ENCODE data around the gene PINK1.
"Not testable (repeated sequence)": the region's sequence is repeated elsewhere in the genome, so short reads cannot be mapped to it uniquely, and the experiment has no call there.

The PINK1 gene

DNA sequence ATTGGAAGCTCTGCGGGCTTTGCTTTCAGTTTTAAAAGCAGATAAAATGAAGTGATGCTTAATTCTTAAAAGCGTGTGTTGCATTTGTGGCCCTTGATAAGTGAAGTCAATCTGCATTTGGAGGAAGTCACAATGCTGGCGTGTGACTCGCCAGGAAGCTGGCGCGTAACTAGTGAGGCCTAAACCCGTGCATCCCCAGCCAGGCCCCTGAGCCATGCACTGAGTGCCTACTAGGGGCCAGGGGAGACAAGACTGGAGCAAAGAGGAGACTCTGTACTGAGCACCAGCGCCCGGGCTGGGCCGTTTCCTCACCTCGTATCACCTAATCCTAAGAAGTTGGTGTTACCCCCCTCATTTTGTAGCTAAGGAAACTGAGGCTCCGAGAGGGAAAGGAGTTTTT is 32.5 kb downstream of the PINK1 start:
- no peak for TF ChIP-seq CTCF (conservative IDR thresholded peaks at IDR 0.05; ENCODE audit: low read depth, low read length)
- H3K4me3 ChIP-seq (ENCODE audit: low read length), result no peak overlapping the region
- DNase-seq (ENCODE audit: low read depth), result no peak

DNA sequence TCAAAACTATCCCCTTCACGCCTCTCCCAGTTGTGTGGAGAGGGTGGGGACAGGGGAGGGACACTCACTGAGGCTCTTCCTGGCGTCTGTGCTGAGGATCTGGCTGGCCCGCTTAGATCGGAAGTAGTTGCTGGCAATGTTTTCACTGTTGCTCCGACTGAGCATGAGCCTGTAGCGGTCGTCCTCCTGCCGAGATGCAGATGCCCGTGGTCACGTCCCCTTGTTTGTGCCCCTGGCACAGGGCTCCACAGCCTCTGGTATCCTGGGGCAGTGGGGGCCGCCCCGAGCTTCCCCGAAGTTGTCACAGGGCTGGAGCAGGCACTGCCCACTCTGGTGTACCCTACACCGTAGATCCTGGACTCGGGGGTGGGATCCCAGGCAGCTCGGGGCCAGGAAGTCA is 32.9 kb downstream of the PINK1 start:
- no peak for TF ChIP-seq CTCF (conservative IDR thresholded peaks at IDR 0.05; ENCODE audit: low read depth, low read length)
- no peak for DNase-seq (ENCODE audit: low read depth)
- no peak overlapping the region for H3K4me3 ChIP-seq (ENCODE audit: low read length)

DNA sequence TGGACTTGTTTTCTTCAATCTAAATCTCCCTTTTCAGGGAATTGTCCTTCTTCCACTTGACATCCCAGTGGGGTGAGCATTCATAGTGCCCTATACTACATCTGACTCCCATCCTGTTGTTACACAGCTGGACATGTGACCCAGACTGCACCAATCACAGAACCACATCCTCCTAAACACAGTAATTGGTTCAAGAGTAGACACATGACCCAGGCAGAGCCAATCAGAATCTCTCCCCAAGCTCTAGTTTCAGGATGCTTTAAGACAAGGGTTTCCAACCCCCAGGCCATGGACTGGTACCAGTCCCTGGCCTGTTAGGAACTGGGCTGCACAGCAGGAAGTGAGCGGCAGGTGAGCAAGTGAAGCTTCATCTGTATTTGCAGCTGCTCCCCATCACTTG is 33.5 kb downstream of the PINK1 start:
- TF ChIP-seq CTCF (conservative IDR thresholded peaks at IDR 0.05; ENCODE audit: low read depth, low read length), result no peak
- no peak for DNase-seq (ENCODE audit: low read depth)
- no peak overlapping the region for H3K4me3 ChIP-seq (ENCODE audit: low read length)

DNA sequence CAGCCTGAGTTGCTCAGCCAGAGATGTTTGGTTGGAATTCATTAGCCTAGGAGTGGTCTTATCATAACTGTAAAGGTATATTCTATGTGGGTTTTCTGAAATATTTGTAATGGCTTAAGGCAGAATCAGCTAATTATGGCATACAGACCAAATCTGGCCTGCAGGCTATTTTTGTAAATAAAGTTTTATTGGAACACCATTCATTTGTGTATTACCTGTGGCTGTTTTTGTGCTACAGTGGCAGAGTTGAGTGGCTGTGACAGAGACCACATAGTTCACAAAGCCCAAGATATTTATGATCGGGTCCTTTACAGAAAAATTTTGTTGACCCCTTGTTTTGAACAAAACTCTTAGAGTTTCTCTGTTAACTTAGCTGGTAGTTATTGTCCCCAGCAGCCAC is 35.3 kb downstream of the PINK1 start:
- no peak overlapping the region for H3K4me3 ChIP-seq (ENCODE audit: low read length)
- no peak for TF ChIP-seq CTCF (conservative IDR thresholded peaks at IDR 0.05; ENCODE audit: low read depth, low read length)
- no peak for DNase-seq (ENCODE audit: low read depth)

- no peak overlapping the region for H3K4me3 ChIP-seq (ENCODE audit: low read length)
- DNase-seq (ENCODE audit: low read depth), result no peak
- TF ChIP-seq CTCF (conservative IDR thresholded peaks at IDR 0.05; ENCODE audit: low read depth, low read length), result no peak
Observed at GRCh38 chr1:20670936-20671335, 37.7 kb downstream of the PINK1 start.

DNA sequence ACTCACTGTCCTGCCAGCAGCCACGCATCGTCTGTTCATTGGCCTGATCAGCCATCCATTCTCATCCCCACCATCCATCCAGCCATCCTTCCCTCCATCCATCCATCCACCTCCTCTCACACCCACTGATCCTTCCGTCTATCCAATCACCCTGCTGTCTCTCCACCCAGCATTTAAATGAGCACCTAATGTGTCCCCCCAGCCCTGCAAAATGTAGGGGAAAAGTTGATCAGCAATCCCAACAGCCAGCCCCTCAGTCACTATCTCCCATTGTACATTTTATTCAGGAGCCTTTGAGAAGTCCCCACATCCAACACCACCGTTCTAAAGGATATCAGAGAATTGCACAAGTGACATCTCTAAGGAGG is 39.0 kb downstream of the PINK1 start:
- no peak overlapping the region for H3K4me3 ChIP-seq (ENCODE audit: low read length)
- no peak for DNase-seq (ENCODE audit: low read depth)
- TF ChIP-seq CTCF (conservative IDR thresholded peaks at IDR 0.05; ENCODE audit: low read depth, low read length), result no peak

- DNase-seq (ENCODE audit: low read depth); H3K4me3 ChIP-seq (ENCODE audit: low read length): not testable (repeated sequence)
Observed at GRCh38 chr1:20673626-20674025, 40.4 kb downstream of the PINK1 start.

DNA sequence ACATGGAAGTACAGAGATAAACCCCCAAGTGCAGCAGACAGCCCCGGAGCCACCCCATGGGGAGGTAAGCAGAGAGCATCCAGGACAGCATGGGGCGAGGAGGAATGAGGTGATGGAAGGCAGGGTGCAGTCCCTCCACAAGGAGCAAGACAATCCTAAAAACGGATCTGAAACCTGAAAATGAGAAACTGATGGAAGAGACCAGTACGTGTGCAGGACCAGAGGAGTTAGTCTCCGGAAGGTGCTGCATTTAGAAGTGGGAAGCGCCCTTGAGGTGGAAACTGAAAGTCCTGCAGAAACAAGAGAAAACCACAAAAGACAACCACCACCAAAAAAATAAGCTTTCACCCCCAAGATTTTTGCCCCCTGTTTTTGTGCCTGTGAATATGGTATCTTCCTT is 45.3 kb downstream of the PINK1 start:
- no peak for TF ChIP-seq CTCF (conservative IDR thresholded peaks at IDR 0.05; ENCODE audit: low read depth, low read length)
- no peak overlapping the region for H3K4me3 ChIP-seq (ENCODE audit: low read length)
- no peak for DNase-seq (ENCODE audit: low read depth)
